Uterus (tissue), 2 donors: ENCODE measurements around the gene FAM240A.

Experiments
- POLR2A ChIP-seq, 2 donors: fragments of 450-650 bp; IDR thresholded peaks; one replicate each; pipeline ENCODE4 v1.6.1; 2016; ENCODE audit warnings: antibody characterized with exemption in 2 of 2, mild to moderate bottlenecking in 1 of 2, moderate library complexity in 1 of 2
- TF ChIP-seq, protein P1 (sequence below), 4 experiments: fragments of 200-600 bp in 2 of 4; fragments of 450-650 bp in 2 of 4; sonication (generic) in 2 of 4; IDR thresholded peaks; one replicate each; pipeline ENCODE4 v1.5.1; 2016 to 2019; ENCODE audit warnings: antibody characterized with exemption in 4 of 4, mild to moderate bottlenecking in 2 of 4, moderate library complexity in 1 of 4

- TF ChIP-seq, protein P1, sequence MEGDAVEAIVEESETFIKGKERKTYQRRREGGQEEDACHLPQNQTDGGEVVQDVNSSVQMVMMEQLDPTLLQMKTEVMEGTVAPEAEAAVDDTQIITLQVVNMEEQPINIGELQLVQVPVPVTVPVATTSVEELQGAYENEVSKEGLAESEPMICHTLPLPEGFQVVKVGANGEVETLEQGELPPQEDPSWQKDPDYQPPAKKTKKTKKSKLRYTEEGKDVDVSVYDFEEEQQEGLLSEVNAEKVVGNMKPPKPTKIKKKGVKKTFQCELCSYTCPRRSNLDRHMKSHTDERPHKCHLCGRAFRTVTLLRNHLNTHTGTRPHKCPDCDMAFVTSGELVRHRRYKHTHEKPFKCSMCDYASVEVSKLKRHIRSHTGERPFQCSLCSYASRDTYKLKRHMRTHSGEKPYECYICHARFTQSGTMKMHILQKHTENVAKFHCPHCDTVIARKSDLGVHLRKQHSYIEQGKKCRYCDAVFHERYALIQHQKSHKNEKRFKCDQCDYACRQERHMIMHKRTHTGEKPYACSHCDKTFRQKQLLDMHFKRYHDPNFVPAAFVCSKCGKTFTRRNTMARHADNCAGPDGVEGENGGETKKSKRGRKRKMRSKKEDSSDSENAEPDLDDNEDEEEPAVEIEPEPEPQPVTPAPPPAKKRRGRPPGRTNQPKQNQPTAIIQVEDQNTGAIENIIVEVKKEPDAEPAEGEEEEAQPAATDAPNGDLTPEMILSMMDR (IDR thresholded peaks at IDR 0.05), result no peak
- TF ChIP-seq POLR2A (IDR thresholded peaks at IDR 0.05), result no peak
Measured at GRCh38 chr3:46665763-46666452, 53.6 kb downstream of the FAM240A start.
